Right lung (tissue), 5 donors: ENCODE measurements around the gene VWA8. TPM values are rescaled to one million over a fixed set of nuclear protein-coding genes. Genes with fewer than 3 reads are reported as not detected.
"Not testable (repeated sequence)": the region's sequence is repeated elsewhere in the genome, so short reads cannot be mapped to it uniquely, and the experiment has no call there.

Source experiments
- DNase-seq, 2 donors: peaks; one replicate each; pipeline ENCODE4 v3.0.0-alpha.2; 2013
- polyA plus RNA-seq, 5 donors: library from polyadenylated mRNA; unstranded; fragments of 120-200 nt; gene quantifications; one replicate each; pipeline versions ENCODE4 v1.2.1 to v1.2.3, GENCODE V29; 2013; ENCODE audit warnings: inconsistent platforms in 1 of 5, low replicate concordance in 1 of 5; ENCODE audit not compliant: insufficient read length in 5 of 5, insufficient read depth in 1 of 5

Gene VWA8
- polyA plus RNA-seq, 5 donors: 8.5 to 14.9 (median 13.9) TPM

- DNase-seq: no peak
Measured at GRCh38 chr13:41588448-41588847, 372.5 kb downstream of the VWA8 start.

GRCh38 chr13:41587490-41587889 lies 373.4 kb downstream of the VWA8 start:
- no peak for DNase-seq

GRCh38 chr13:41586216-41586615 lies 374.7 kb downstream of the VWA8 start:
- DNase-seq: no peak

GRCh38 chr13:41582027-41582463 lies 378.9 kb downstream of the VWA8 start:
- DNase-seq: no peak

GRCh38 chr13:41580345-41580744 lies 380.6 kb downstream of the VWA8 start:
- no peak for DNase-seq

- DNase-seq: no peak
Measured at GRCh38 chr13:41579881-41580280, 381.0 kb downstream of the VWA8 start.

GRCh38 chr13:41579168-41579567 lies 381.7 kb downstream of the VWA8 start:
- no peak for DNase-seq

GRCh38 chr13:41578371-41578770 lies 382.5 kb downstream of the VWA8 start:
- DNase-seq: no peak

- DNase-seq: peak; percentile 56 to 61
Measured at GRCh38 chr13:41577436-41577835, 383.5 kb downstream of the VWA8 start.

- DNase-seq: not testable (repeated sequence)
Measured at GRCh38 chr13:41573640-41574039, 387.3 kb downstream of the VWA8 start.

- not testable (repeated sequence) for DNase-seq
Measured at GRCh38 chr13:41571817-41572340, 389.0 kb downstream of the VWA8 start.

- no peak for DNase-seq
Measured at GRCh38 chr13:41568972-41569351, 391.9 kb downstream of the VWA8 start.

- DNase-seq: no peak
Measured at GRCh38 chr13:41568143-41568971, 392.6 kb downstream of the VWA8 start.

GRCh38 chr13:41567363-41567762 lies 393.5 kb downstream of the VWA8 start:
- DNase-seq: no peak

GRCh38 chr13:41565846-41566245 lies 395.1 kb downstream of the VWA8 start:
- no peak for DNase-seq

GRCh38 chr13:41565216-41565615 lies 395.7 kb downstream of the VWA8 start:
- DNase-seq: no peak

GRCh38 chr13:41563984-41564365 lies 396.9 kb downstream of the VWA8 start:
- no peak for DNase-seq

GRCh38 chr13:41563341-41563983 lies 397.4 kb downstream of the VWA8 start:
- no peak for DNase-seq

- no peak for DNase-seq
Measured at GRCh38 chr13:41562541-41563178, 398.2 kb downstream of the VWA8 start.

- peak; percentile 80 to 85 for DNase-seq
Measured at GRCh38 chr13:41562083-41562482, 398.8 kb downstream of the VWA8 start.

- DNase-seq: no peak
Measured at GRCh38 chr13:41561170-41561569, 399.7 kb downstream of the VWA8 start.

GRCh38 chr13:41558781-41559560 lies 401.9 kb downstream of the VWA8 start:
- DNase-seq: no peak
